ENCODE measurements around the gene RTL1.

The RTL1 gene

GRCh38 chr14:100879782-100880181 lies 23.7 kb downstream of the RTL1 start:
- H3K4me3 ChIP-seq = no peak overlapping the region
- TF ChIP-seq Cebpa-rat (IDR thresholded peaks at IDR 0.05) = no peak
- no peak overlapping the region for H3K9ac ChIP-seq
- no peaks in the 10 kb centered on the region for H4K20me1 ChIP-seq
- no peaks in the 10 kb centered on the region for H3K36me3 ChIP-seq
- H3K9me3 ChIP-seq (replicated peaks in 1 of 11) = peaks cover 27 to 41% (median 31%) of the 10 kb centered on the region in 11 experiments
- no peaks in the 10 kb centered on the region for H3K27me3 ChIP-seq
- peak overlapping the region in 7 of 11 experiments; percentile 56 to 73 (median 69); a peak in 11 of 22 replicates for H3K4me2 ChIP-seq
- H3K4me1 ChIP-seq = peaks cover 0 to 17% (median 13%) of the 10 kb centered on the region in 10 experiments; a peak in 16 of 20 replicates
- no peak overlapping the region for H3K27ac ChIP-seq

- no peaks in the 10 kb centered on the region for H3K27me3 ChIP-seq
- peak overlapping the region in 9 of 11 experiments; percentile 36 to 73 (median 65); a peak in 19 of 22 replicates for H3K4me2 ChIP-seq
- TF ChIP-seq Cebpa-rat (IDR thresholded peaks at IDR 0.05) = no peak
- H3K4me3 ChIP-seq = no peak overlapping the region
- H3K27ac ChIP-seq = no peak overlapping the region
- peaks cover 27 to 39% (median 31%) of the 10 kb centered on the region in 11 experiments for H3K9me3 ChIP-seq (replicated peaks in 1 of 11)
- no peaks in the 10 kb centered on the region for H4K20me1 ChIP-seq
- H3K36me3 ChIP-seq = no peaks in the 10 kb centered on the region
- 0 out of 22 replicates have a peak overlapping the region, but pooled peaks of 1 of the 11 experiments have one; percentile 26 for H3K9ac ChIP-seq
- H3K4me1 ChIP-seq = peaks cover 0 to 17% (median 13%) of the 10 kb centered on the region in 10 experiments; a peak in 16 of 20 replicates
These were observed 24.3 kb downstream of the RTL1 start for GRCh38 chr14:100879194-100879593.

GRCh38 chr14:100878271-100879146 lies 25.0 kb downstream of the RTL1 start:
- no peaks in the 10 kb centered on the region for H3K36me3 ChIP-seq
- H3K4me2 ChIP-seq = peak overlapping the region in 9 of 11 experiments; percentile 36 to 73 (median 65); a peak in 19 of 22 replicates
- peaks cover 25 to 32% (median 27%) of the 10 kb centered on the region in 11 experiments for H3K9me3 ChIP-seq (replicated peaks in 1 of 11)
- no peak for TF ChIP-seq Cebpa-rat (IDR thresholded peaks at IDR 0.05)
- no peak overlapping the region for H3K4me3 ChIP-seq
- no peak overlapping the region for H3K9ac ChIP-seq
- no peaks in the 10 kb centered on the region for H3K27me3 ChIP-seq
- H3K27ac ChIP-seq = no peak overlapping the region
- H3K4me1 ChIP-seq = peaks cover 0 to 17% (median 13%) of the 10 kb centered on the region in 10 experiments; a peak in 16 of 20 replicates
- H4K20me1 ChIP-seq = no peaks in the 10 kb centered on the region

GRCh38 chr14:100875861-100876590 lies 27.5 kb downstream of the RTL1 start:
- no peak overlapping the region for H3K4me2 ChIP-seq
- peaks cover 0 to 21% (median 13%) of the 10 kb centered on the region in 10 experiments; a peak in 16 of 20 replicates for H3K4me1 ChIP-seq
- H3K36me3 ChIP-seq = no peaks in the 10 kb centered on the region
- no peaks in the 10 kb centered on the region for H3K27me3 ChIP-seq
- peaks cover 0 to 7% (median 2%) of the 10 kb centered on the region in 11 experiments; a peak in 16 of 22 replicates for H3K9me3 ChIP-seq (replicated peaks in 1 of 11)
- no peak overlapping the region for H3K4me3 ChIP-seq
- H4K20me1 ChIP-seq = no peaks in the 10 kb centered on the region
- TF ChIP-seq Cebpa-rat (IDR thresholded peaks at IDR 0.05) = no peak
- H3K9ac ChIP-seq = no peak overlapping the region
- no peak overlapping the region for H3K27ac ChIP-seq

GRCh38 chr14:100875126-100875525 lies 28.4 kb downstream of the RTL1 start:
- Histone ChIP-seq H3K9ac (no peak overlapping the region), H3K4me2 (no peak overlapping the region), H4K20me1 (no peaks in the 10 kb centered on the region), H3K4me1 (peaks cover 0 to 21% (median 13%) of the 10 kb centered on the region in 10 experiments; a peak in 16 of 20 replicates), H3K27ac (no peak overlapping the region), H3K27me3 (no peaks in the 10 kb centered on the region), H3K9me3 (replicated peaks in 1 of 11) (no peaks in the 10 kb centered on the region; a peak in 1 of 22 replicates), H3K36me3 (no peaks in the 10 kb centered on the region), H3K4me3 (no peak overlapping the region)
- TF ChIP-seq Cebpa-rat (IDR thresholded peaks at IDR 0.05) = no peak

GRCh38 chr14:100874411-100875091 lies 29.0 kb downstream of the RTL1 start:
- H3K27me3 ChIP-seq = no peaks in the 10 kb centered on the region
- H3K4me1 ChIP-seq = peaks cover 0 to 17% (median 10%) of the 10 kb centered on the region in 10 experiments; a peak in 16 of 20 replicates
- no peak overlapping the region for H3K4me3 ChIP-seq
- no peaks in the 10 kb centered on the region for H3K9me3 ChIP-seq (replicated peaks in 1 of 11)
- H4K20me1 ChIP-seq = no peaks in the 10 kb centered on the region
- no peak for TF ChIP-seq Cebpa-rat (IDR thresholded peaks at IDR 0.05)
- no peaks in the 10 kb centered on the region for H3K36me3 ChIP-seq
- H3K27ac ChIP-seq = no peak overlapping the region
- H3K4me2 ChIP-seq = no peak overlapping the region
- no peak overlapping the region for H3K9ac ChIP-seq

- no peak overlapping the region for H3K4me3 ChIP-seq
- no peaks in the 10 kb centered on the region for H4K20me1 ChIP-seq
- no peak for TF ChIP-seq Cebpa-rat (IDR thresholded peaks at IDR 0.05)
- H3K9me3 ChIP-seq (replicated peaks in 1 of 11) = no peaks in the 10 kb centered on the region
- H3K9ac ChIP-seq = no peak overlapping the region
- H3K27me3 ChIP-seq = no peaks in the 10 kb centered on the region
- no peaks in the 10 kb centered on the region for H3K36me3 ChIP-seq
- H3K4me2 ChIP-seq = no peak overlapping the region
- H3K27ac ChIP-seq = no peak overlapping the region
- peaks cover 0 to 12% (median 5%) of the 10 kb centered on the region in 10 experiments; a peak in 16 of 20 replicates for H3K4me1 ChIP-seq
These were observed 29.5 kb downstream of the RTL1 start for GRCh38 chr14:100874051-100874410.

GRCh38 chr14:100873096-100873482 lies 30.4 kb downstream of the RTL1 start:
- Histone ChIP-seq H3K4me1 (peaks cover 0 to 4% (median 0%) of the 10 kb centered on the region in 10 experiments; a peak in 1 of 20 replicates), H3K27me3 (no peaks in the 10 kb centered on the region), H3K4me3 (no peak overlapping the region), H3K27ac (no peak overlapping the region), H3K4me2 (no peak overlapping the region), H3K9ac (no peak overlapping the region), H3K36me3 (no peaks in the 10 kb centered on the region), H3K9me3 (replicated peaks in 1 of 11) (no peaks in the 10 kb centered on the region), H4K20me1 (no peaks in the 10 kb centered on the region)
- TF ChIP-seq Cebpa-rat (IDR thresholded peaks at IDR 0.05) = no peak

Measured in BLaER1 treated with 17β-estradiol and CSF1 and Interleukin-3, amounts not matched to agents 10 nM and 100 nM (cell line).